Measurements from ENCODE around the gene PPCDC. TPM values are rescaled to one million over a fixed set of nuclear protein-coding genes. Genes with fewer than 3 reads are reported as not detected.

Gene PPCDC
- total RNA-seq (10 to 100 TPM in 1 of 10 donors, 1 to 10 TPM in 9; 3.6 to 11.0 (median 5.8) TPM), polyA plus RNA-seq (10 to 100 TPM in 1 of 2 donors, 1 to 10 TPM in 1; 9.9 to 14.6 TPM)
- long read RNA-seq, donor 1, partial matches to known transcripts = 0 of 3 reads
- long read RNA-seq, donor 1, other reads (novel, unspliced or antisense) = 0 of 3 reads
- long read RNA-seq, donor 2, partial matches to known transcripts = 2 of 6 reads
- long read RNA-seq, donor 2, other reads (novel, unspliced or antisense) = 3 of 6 reads
- long read RNA-seq, donor 3, partial matches to known transcripts = 1 of 10 reads
- long read RNA-seq, donor 3, other reads (novel, unspliced or antisense) = 4 of 10 reads

GRCh38 chr15:75023181-75023871 lies at the start of gene PPCDC:
Gene PPCDC (plus strand): TSS chr15:75023590. CDS start chr15:75028319, 4,729 bp downstream.
- DNase-seq = peak; percentile 97
- H3K27ac ChIP-seq = peak within 1 kb of the TSS in 9 of 10 donors; percentile 88 to 97 (median 91)
- H3K27me3 ChIP-seq = no peaks in the 10 kb centered on the region
- peak within 1 kb of the TSS; percentile 47 to 98 (median 86) for H3K4me3 ChIP-seq
- 3 to 4% methylated on average over 40 of the region's 40 CpGs for WGBS, 2 donors
- ATAC-seq = peak; percentile 97 to 100 (median 99)
- H3K36me3 ChIP-seq = peaks cover 0 to 14% (median 0%) of the 10 kb centered on the region in 9 donors
- H3K4me1 ChIP-seq = peaks cover 4 to 28% (median 16%) of the 10 kb centered on the region in 9 donors
- TF ChIP-seq, protein P1, sequence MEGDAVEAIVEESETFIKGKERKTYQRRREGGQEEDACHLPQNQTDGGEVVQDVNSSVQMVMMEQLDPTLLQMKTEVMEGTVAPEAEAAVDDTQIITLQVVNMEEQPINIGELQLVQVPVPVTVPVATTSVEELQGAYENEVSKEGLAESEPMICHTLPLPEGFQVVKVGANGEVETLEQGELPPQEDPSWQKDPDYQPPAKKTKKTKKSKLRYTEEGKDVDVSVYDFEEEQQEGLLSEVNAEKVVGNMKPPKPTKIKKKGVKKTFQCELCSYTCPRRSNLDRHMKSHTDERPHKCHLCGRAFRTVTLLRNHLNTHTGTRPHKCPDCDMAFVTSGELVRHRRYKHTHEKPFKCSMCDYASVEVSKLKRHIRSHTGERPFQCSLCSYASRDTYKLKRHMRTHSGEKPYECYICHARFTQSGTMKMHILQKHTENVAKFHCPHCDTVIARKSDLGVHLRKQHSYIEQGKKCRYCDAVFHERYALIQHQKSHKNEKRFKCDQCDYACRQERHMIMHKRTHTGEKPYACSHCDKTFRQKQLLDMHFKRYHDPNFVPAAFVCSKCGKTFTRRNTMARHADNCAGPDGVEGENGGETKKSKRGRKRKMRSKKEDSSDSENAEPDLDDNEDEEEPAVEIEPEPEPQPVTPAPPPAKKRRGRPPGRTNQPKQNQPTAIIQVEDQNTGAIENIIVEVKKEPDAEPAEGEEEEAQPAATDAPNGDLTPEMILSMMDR (IDR thresholded peaks at IDR 0.05) = no peak
- intact Hi-C loops (cut with DNase I) = loop anchor here in 1 of 10 donors (10.0 kb wide), 1 partner anchor 311 kb away; the partner anchor contains the start of gene COMMD4
- H3K9me3 ChIP-seq = no peaks in the 10 kb centered on the region

GRCh38 chr15:74976159-74976558 lies 47.2 kb upstream of the PPCDC start:
- Histone ChIP-seq H3K9me3 (no peaks in the 10 kb centered on the region), H3K27me3 (peaks cover 0 to 12% (median 0%) of the 10 kb centered on the region in 7 donors), H3K4me3 (no peak overlapping the region), H3K27ac (no peak overlapping the region), H3K36me3 (no peaks in the 10 kb centered on the region), H3K4me1 (no peaks in the 10 kb centered on the region)
- TF ChIP-seq, protein P1 (IDR thresholded peaks at IDR 0.05) = peak in 2 of 9 donors; percentile 5 to 14
- ATAC-seq (no peak), DNase-seq (no peak)
- intact Hi-C loops (cut with DNase I) = no loop called here
- 79 to 81% methylated on average over 1 of the region's 1 CpG for WGBS, 2 donors

DNA sequence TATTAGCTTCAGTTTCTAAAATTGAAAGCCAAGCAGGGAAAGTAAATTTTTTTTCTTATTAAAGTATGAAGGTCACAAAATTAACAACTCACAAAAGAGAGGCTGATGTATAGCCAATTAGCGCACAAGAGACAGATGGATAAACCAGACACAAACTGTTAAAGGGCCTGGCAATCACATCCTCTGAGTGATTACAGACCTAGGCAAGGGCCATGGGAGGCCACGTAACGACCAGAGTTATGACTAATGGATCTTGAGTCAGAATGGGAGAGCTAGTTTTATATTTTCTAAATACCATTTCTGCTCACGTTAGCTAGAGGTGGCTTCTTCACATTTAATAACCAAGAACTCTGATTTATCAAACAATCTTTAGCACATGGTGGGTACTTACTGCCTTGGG lies 45.8 kb upstream of the PPCDC start:
- Histone ChIP-seq H3K27ac (no peak overlapping the region), H3K4me3 (no peak overlapping the region), H3K27me3 (peaks cover 0 to 14% (median 0%) of the 10 kb centered on the region in 7 donors), H3K9me3 (no peaks in the 10 kb centered on the region), H3K4me1 (no peaks in the 10 kb centered on the region), H3K36me3 (no peaks in the 10 kb centered on the region)
- 59 to 60% methylated on average over 4 of the region's 4 CpGs for WGBS, 2 donors
- TF ChIP-seq, protein P1 (IDR thresholded peaks at IDR 0.05) = no peak
- ATAC-seq (no peak), DNase-seq (no peak)
- intact Hi-C loops (cut with DNase I) = no loop called here

DNA sequence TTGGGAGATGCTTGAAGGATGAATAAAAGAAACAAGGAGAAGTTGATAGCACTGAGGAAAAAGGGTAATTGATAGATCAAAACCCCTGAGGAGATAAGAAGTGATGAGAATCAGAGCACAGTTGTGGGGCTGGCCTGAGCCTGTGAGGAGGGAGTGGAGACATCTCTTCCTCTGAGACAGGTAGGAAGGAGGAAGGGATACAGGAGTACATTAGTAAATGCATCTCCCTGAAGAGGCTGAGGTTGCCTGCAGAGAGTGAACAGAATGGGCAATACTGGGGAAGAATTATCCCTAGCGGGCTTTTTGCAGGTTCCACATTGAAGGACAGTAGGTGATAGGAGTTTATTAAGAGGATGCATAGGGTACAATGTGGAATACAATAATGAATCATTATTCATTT lies 45.3 kb upstream of the PPCDC start:
- no peak for DNase-seq
- Histone ChIP-seq H3K4me3 (no peak overlapping the region), H3K27ac (no peak overlapping the region), H3K36me3 (no peaks in the 10 kb centered on the region), H3K9me3 (no peaks in the 10 kb centered on the region), H3K4me1 (no peaks in the 10 kb centered on the region), H3K27me3 (peaks cover 0 to 14% (median 0%) of the 10 kb centered on the region in 7 donors)
- WGBS, 2 donors = 87% methylated on average over 1 of the region's 1 CpG
- ATAC-seq = no peak
- TF ChIP-seq, protein P1 (IDR thresholded peaks at IDR 0.05) = no peak
- intact Hi-C loops (cut with DNase I) = no loop called here
